Adrenal gland (tissue), 12 donors: Measurements from ENCODE around the gene NFKB2. TPM values are rescaled to one million over a fixed set of nuclear protein-coding genes. Genes with fewer than 3 reads are reported as not detected.
A peak's percentile ranks its signal among the peaks of the same experiment; 100 is the strongest.

Experiments
- DNase-seq, 7 donors: peaks; one replicate each; pipeline ENCODE4 v3.0.0-alpha.2; 2019 to 2020
- H3K27ac ChIP-seq, 5 donors: fragments of 200-600 bp; sonication (generic) in 4 of 5; 1 replicate in 3 of 5; 2 replicates in 2 of 5; pipeline versions ENCODE4 v1.5.1 to v1.8.0; 2016 to 2020; ENCODE audit warnings: mild to moderate bottlenecking in 1 of 5
- H3K27me3 ChIP-seq: fragments of 200-600 bp; 2 replicates; pipeline ENCODE4 v1.8.0; 2021
- H3K36me3 ChIP-seq, 2 donors: fragments of 200-600 bp; replicated peaks in 1 of 2; 1 replicate in 1 of 2; 2 replicates in 1 of 2; pipeline versions ENCODE4 v1.5.1 to v1.8.0; 2018 to 2022
- H3K4me1 ChIP-seq, 2 donors: fragments of 200-600 bp; replicated peaks in 1 of 2; 1 replicate in 1 of 2; 2 replicates in 1 of 2; pipeline versions ENCODE4 v1.5.1 to v1.8.0; 2018 to 2021
- H3K4me3 ChIP-seq, 4 donors: fragments of 200-600 bp; sonication (generic) in 3 of 4; one replicate each; pipeline ENCODE4 v1.5.1; 2016 to 2018
- H3K9me3 ChIP-seq, 3 donors: fragments of 200-600 bp; sonication (generic) in 1 of 3; replicated peaks in 1 of 3; 1 replicate in 2 of 3; 2 replicates in 1 of 3; pipeline versions ENCODE4 v1.5.1 to v1.8.0; 2016 to 2021
- POLR2A ChIP-seq, 2 donors: fragments of 450-650 bp; IDR thresholded peaks; one replicate each; pipeline ENCODE4 v1.6.1; 2017; ENCODE audit warnings: antibody characterized with exemption in 2 of 2, mild to moderate bottlenecking in 2 of 2, moderate library complexity in 1 of 2
- WGBS, 4 donors: extraction: QIAGEN DNeasy Blood & Tissue Kit in 2 of 4; methylation state at CpG; one replicate each; pipeline versions ENCODE4 v1.1.5 to v1.1.7; 2013 to 2017; 5-methylcytosine and 5-hydroxymethylcytosine counted together
- intact Hi-C, 2 donors: fragments of 100-400 bp; cut with DNase I; formaldehyde crosslinking; loops; one replicate each; pipeline versions ENCODE4 v1.14.1 to v1.15.0; 2022 to 2023
- polyA plus RNA-seq, 3 donors: library from polyadenylated mRNA; stranded (reverse); fragments of 200-250 nt in 2 of 3; fragments of 350-450 nt in 1 of 3; fragmentation: Illumina TruSeq in 1 of 3; extraction: RNeasy Lipid Tissue Mini Kit (QIAGEN cat#74804) in 1 of 3; gene quantifications; one replicate each; pipeline ENCODE4 v1.2.3, GENCODE V29; 2013 to 2014
- total RNA-seq, 9 donors: library from RNA; depleted of rRNA in 4 of 9; stranded (reverse); fragments of >200 nt in 4 of 9; fragments of 120-200 nt in 1 of 9; fragmentation: NEBNext Ultra II Directional in 1 of 9; extraction: Animal tissue kit (Norgen Biotek cat#: 25700) in 1 of 9; gene quantifications; one replicate each; pipeline versions ENCODE4 v1.1.0 to v1.2.4, GENCODE V29; 2013 to 2023
- TF ChIP-seq, protein P1 (sequence below), 6 experiments: fragments of 450-650 bp in 4 of 6; fragments of 200-600 bp in 2 of 6; sonication (generic) in 1 of 6; IDR thresholded peaks; 1 replicate in 5 of 6; 2 replicates in 1 of 6; pipeline versions ENCODE4 v1.5.1 to v1.8.0; 2016 to 2021; ENCODE audit warnings: antibody characterized with exemption in 6 of 6, mild to moderate bottlenecking in 2 of 6, moderate library complexity in 1 of 6
- donor health status: healthy with polysubstance abuse.
- donor health status: Bipolar disorder and iron deficiency.
- donor health status: DM: yes; HTN: yes; CAD: no.
- donor health status: DM: no; HTN: no; CAD: no.
- donor health status: DM: no; HTN: no; CAD: no.
- donor health status: DM: yes; HTN: yes; CAD: no.

The NFKB2 gene
- total and polyA plus RNA-seq, 12 donors = 14.3 to 92.6 (median 29.6) TPM

DNA sequence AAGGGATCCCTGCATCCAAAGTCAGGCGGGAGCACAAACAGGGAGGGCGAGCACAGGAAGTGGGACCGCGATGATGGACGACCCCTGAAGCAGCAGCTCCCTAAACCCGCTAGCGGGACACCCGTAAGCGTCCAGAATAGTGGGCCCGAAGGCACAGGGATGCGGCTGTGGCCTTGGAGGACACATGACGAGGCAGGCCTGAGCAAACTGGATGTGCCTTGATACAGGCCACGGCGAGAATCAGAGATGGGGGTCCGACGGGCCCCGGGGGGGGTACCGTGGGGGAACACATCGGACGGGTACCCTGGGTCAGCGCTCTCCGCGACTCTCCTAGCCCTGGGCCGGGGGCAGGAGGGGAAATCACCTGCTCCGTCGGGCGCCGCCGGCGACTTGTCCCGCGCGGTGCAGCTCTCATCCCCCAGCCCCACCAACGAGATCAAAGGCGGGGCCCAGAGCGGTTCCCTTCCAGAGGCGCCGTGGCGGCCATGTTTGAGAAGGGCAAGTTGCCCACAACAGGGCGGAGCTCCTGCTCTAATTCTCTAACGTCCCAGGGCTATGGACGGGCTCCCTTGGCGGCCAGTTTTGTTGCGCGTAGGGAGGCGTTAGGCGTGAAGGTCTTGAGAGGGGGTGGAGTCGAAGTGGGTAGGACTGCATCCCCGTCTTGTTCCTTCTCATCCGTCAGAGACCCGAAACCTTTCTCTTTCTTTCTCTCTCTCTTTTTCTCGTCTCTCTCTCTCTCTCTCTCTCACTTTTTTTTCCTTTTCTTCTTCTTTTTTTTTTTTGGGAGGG is 36.9 kb downstream of the NFKB2 start, which contains the start of gene CUEDC2:
CUEDC2 (minus strand) TSS at position 413 of the 789 bp plus-strand sequence. CDS start 7,386 bp downstream, outside the sequence.
- no peaks in the 10 kb centered on the region for H3K36me3 ChIP-seq
- no peaks in the 10 kb centered on the region for H3K9me3 ChIP-seq
- peak within 1 kb of the TSS; percentile 57 to 83 (median 70) for H3K4me3 ChIP-seq
- 0 to 1% (median 0%) methylated on average over 13 to 52 of the region's 52 CpGs for WGBS, 4 donors
- peak within 1 kb of the TSS in 4 of 5 donors; percentile 9 to 81 (median 71) for H3K27ac ChIP-seq
- H3K4me1 ChIP-seq = peaks cover 8 to 14% of the 10 kb centered on the region in 2 donors
- intact Hi-C loops = no loop called here
- DNase-seq = peak; percentile 96 to 98 (median 97)
- no peaks in the 10 kb centered on the region for H3K27me3 ChIP-seq
- TF ChIP-seq, protein P1, sequence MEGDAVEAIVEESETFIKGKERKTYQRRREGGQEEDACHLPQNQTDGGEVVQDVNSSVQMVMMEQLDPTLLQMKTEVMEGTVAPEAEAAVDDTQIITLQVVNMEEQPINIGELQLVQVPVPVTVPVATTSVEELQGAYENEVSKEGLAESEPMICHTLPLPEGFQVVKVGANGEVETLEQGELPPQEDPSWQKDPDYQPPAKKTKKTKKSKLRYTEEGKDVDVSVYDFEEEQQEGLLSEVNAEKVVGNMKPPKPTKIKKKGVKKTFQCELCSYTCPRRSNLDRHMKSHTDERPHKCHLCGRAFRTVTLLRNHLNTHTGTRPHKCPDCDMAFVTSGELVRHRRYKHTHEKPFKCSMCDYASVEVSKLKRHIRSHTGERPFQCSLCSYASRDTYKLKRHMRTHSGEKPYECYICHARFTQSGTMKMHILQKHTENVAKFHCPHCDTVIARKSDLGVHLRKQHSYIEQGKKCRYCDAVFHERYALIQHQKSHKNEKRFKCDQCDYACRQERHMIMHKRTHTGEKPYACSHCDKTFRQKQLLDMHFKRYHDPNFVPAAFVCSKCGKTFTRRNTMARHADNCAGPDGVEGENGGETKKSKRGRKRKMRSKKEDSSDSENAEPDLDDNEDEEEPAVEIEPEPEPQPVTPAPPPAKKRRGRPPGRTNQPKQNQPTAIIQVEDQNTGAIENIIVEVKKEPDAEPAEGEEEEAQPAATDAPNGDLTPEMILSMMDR (IDR thresholded peaks at IDR 0.05) = no peak
- TF ChIP-seq POLR2A (IDR thresholded peaks at IDR 0.05) = peak in 1 of 2 donors; percentile 39

DNA sequence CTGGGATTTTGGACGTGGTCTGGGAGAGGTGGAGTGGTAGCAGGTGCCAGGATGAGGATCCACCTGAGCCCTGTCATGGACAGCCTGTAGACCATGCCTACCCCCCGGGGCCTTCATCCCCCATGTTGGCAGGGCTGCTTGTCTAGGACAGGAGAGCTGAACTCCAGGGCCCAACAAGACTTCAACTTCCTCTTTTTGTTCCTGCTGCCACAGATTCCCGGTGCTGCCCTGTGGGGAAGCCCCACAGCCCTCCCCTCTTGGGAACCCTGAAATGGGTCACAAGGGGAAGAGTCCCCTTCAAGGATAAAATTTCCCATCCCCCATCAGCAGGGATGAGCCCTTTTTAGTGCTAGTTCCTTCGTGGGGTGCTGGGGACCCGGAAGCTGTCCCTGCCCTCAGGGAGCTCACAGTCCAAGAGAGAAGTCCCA is 38.1 kb downstream of the NFKB2 start:
- H3K36me3 ChIP-seq = no peaks in the 10 kb centered on the region
- peak overlapping the region in 3 of 5 donors; percentile 9 to 17 (median 12) for H3K27ac ChIP-seq
- TF ChIP-seq POLR2A (IDR thresholded peaks at IDR 0.05) = no peak
- TF ChIP-seq, protein P1 (IDR thresholded peaks at IDR 0.05) = no peak
- H3K27me3 ChIP-seq = no peaks in the 10 kb centered on the region
- intact Hi-C loops = no loop called here
- H3K4me3 ChIP-seq = no peak overlapping the region
- H3K9me3 ChIP-seq = no peaks in the 10 kb centered on the region
- DNase-seq = peak in 2 of 7 donors; percentile 21 to 51
- H3K4me1 ChIP-seq = peaks cover 8 to 12% of the 10 kb centered on the region in 2 donors
- WGBS, 4 donors = 46 to 81% (median 65%) methylated on average over 4 to 5 of the region's 5 CpGs

DNA sequence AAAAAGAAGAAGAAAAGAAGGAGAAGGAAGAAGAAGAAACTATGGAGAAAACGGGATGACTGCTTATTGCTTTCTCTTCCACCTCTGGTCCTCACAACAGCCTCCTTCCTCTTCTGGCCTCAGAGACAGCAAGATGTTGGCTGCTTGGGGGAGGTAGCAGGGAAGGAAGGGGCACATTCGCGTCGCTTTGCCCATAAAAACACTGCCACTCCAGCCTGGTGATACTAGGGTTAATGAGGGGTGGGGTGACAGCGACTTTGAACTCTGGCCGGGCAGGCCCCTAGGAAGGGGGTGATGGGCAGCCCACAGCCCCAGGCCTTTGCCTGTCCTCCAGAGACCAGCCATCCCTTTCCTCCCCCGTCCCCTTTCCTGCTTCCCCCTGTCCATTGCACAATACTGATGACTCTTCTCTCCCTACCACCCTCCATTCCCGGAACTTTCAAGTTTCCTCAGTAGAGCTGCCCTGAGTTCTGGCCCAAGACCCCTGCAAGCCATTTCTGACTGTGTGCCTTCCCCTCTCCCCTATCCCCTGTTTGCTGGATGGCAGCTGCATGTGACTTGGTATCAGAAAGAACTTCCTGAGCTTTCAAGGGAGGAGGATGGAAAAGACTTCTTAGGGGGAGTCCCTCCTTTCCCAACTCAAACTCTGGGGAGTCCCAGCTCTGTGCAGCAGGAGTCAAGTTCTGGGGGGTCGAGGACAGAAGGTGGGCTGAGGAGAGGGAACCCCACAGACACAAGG is 39.1 kb downstream of the NFKB2 start:
- intact Hi-C loops = no loop called here
- no peak overlapping the region for H3K4me3 ChIP-seq
- 27 to 38% (median 34%) methylated on average over 7 to 9 of the region's 9 CpGs for WGBS, 4 donors
- H3K4me1 ChIP-seq = peaks cover 8 to 12% of the 10 kb centered on the region in 2 donors
- TF ChIP-seq, protein P1 (IDR thresholded peaks at IDR 0.05) = no peak
- no peak for TF ChIP-seq POLR2A (IDR thresholded peaks at IDR 0.05)
- DNase-seq = peak in 1 of 7 donors; percentile 44
- peak overlapping the region in 1 of 5 donors; percentile 74 for H3K27ac ChIP-seq
- no peaks in the 10 kb centered on the region for H3K9me3 ChIP-seq
- H3K36me3 ChIP-seq = no peaks in the 10 kb centered on the region
- H3K27me3 ChIP-seq = no peaks in the 10 kb centered on the region

DNA sequence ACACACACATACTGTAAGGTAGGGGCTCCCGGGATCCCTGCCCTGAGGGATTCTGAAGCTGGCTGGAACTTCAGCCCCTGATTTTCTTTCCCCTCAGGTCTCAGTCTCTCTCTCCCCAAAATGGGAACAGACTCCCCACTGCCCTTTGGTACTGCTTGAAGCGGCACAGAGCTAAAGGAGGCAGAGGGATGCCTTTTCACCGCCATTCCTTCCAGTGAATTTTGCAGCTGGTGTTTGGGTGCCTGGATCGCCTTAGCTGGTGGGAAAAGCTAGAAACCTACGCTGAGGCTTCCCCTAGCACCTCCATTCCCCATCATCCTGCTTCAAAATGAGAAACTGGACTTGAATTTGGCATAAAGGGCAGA is 39.6 kb downstream of the NFKB2 start:
- Histone ChIP-seq H3K36me3 (no peaks in the 10 kb centered on the region), H3K27me3 (no peaks in the 10 kb centered on the region), H3K27ac (peak overlapping the region in 1 of 5 donors; percentile 74), H3K9me3 (no peaks in the 10 kb centered on the region), H3K4me1 (peaks cover 8 to 12% of the 10 kb centered on the region in 2 donors), H3K4me3 (peak overlapping the region in 1 of 4 donors; percentile 33)
- no peak for DNase-seq
- TF ChIP-seq, protein P1 (IDR thresholded peaks at IDR 0.05) = no peak
- no peak for TF ChIP-seq POLR2A (IDR thresholded peaks at IDR 0.05)
- intact Hi-C loops = no loop called here
- 53 to 65% (median 57%) methylated on average over 4 to 5 of the region's 5 CpGs for WGBS, 4 donors
